Activated T-helper 2 cell treated with anti-CD3 and anti-CD28 coated beads, Interferon-gamma antibody, Interleukin-2, Interleukin-4, amounts not matched to agents 10 μg/mL and 5 μg/mL and 100 μg/mL, durations not matched to agents 14 hours and 24 hours and 36 hours (primary cell): ENCODE results near the gene CBLN3. TPM values are rescaled to one million over a fixed set of nuclear protein-coding genes. Genes with fewer than 3 reads are reported as not detected.

Source experiments
- DNase-seq: peaks from one replicate; pipeline ENCODE4 v3.0.0; 2021; ENCODE audit warnings: low spot score
- H3K27ac Mint-ChIP-seq: one replicate; pipeline ENCODE4 v1.8.0; 2021; ENCODE audit warnings: mixed read lengths
- H3K27me3 Mint-ChIP-seq: one replicate; pipeline ENCODE4 v1.8.0; 2021; ENCODE audit warnings: low read depth, mixed read lengths
- H3K36me3 Mint-ChIP-seq: one replicate; pipeline ENCODE4 v1.8.0; 2021; ENCODE audit warnings: low read depth, mixed read lengths
- H3K4me1 Mint-ChIP-seq: one replicate; pipeline ENCODE4 v1.8.0; 2021; ENCODE audit warnings: low read depth, mixed read lengths
- H3K4me3 Mint-ChIP-seq: one replicate; pipeline ENCODE4 v1.8.0; 2021; ENCODE audit warnings: low read depth, mild to moderate bottlenecking, moderate library complexity, mixed read lengths
- H3K9me3 Mint-ChIP-seq: one replicate; pipeline ENCODE4 v1.8.0; 2021; ENCODE audit warnings: mixed read lengths
- intact Hi-C: fragments of 100-400 bp; cut with micrococcal nuclease; formaldehyde crosslinking; loops from one replicate; pipeline ENCODE4 v1.15.1; 2023
- total RNA-seq: library from RNA; stranded (reverse); gene quantifications from 2 replicates; pipeline ENCODE4 v1.2.3, GENCODE V29; 2022

The CBLN3 gene
- total RNA-seq, 1 donor from 2014 or later, result 5.5 TPM

- no peaks in the 10 kb centered on the region for H3K36me3 Mint-ChIP-seq
- no peaks in the 10 kb centered on the region for H3K9me3 Mint-ChIP-seq
- no peak for DNase-seq
- intact Hi-C loops, result no loop called here
- H3K27me3 Mint-ChIP-seq, result peaks cover 13% of the 10 kb centered on the region
- no peaks in the 10 kb centered on the region for H3K4me1 Mint-ChIP-seq
- no peak overlapping the region for H3K4me3 Mint-ChIP-seq
- no peak overlapping the region for H3K27ac Mint-ChIP-seq
Measured at GRCh38 chr14:24415421-24416253, 13.8 kb downstream of the CBLN3 start.

DNA sequence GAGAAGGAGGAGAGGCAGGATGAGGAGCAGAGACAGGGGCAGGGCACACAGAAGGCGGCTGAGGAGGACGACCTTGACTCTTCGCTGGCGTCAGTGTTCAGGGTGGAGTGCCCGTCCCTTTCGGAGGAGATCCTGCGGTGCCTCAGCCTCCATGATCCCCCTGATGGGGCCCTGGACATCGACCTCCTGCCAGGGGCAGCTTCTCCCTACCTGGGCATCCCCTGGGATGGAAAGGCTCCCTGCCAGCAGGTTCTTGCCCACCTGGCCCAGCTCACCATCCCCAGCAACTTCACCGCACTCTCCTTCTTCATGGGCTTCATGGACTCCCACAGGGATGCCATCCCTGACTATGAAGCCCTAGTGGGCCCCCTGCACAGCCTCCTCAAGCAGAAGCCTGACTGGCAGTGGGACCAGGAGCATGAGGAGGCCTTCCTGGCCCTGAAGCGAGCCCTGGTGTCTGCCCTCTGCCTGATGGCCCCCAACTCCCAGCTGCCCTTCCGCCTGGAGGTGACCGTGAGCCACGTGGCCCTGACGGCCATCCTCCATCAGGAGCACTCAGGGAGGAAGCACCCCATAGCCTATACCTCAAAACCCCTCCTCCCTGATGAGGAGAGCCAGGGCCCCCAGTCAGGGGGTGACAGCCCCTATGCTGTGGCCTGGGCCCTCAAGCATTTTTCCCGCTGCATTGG lies 14.6 kb downstream of the CBLN3 start:
- no peaks in the 10 kb centered on the region for H3K9me3 Mint-ChIP-seq
- H3K27ac Mint-ChIP-seq, result no peak overlapping the region
- intact Hi-C loops, result no loop called here
- no peak overlapping the region for H3K4me3 Mint-ChIP-seq
- peaks cover 10% of the 10 kb centered on the region for H3K27me3 Mint-ChIP-seq
- H3K4me1 Mint-ChIP-seq, result no peaks in the 10 kb centered on the region
- no peaks in the 10 kb centered on the region for H3K36me3 Mint-ChIP-seq
- no peak for DNase-seq

- intact Hi-C loops, result no loop called here
- DNase-seq, result no peak
- H3K27me3 Mint-ChIP-seq, result peaks cover 5% of the 10 kb centered on the region
- no peak overlapping the region for H3K4me3 Mint-ChIP-seq
- no peak overlapping the region for H3K27ac Mint-ChIP-seq
- no peaks in the 10 kb centered on the region for H3K4me1 Mint-ChIP-seq
- H3K9me3 Mint-ChIP-seq, result no peaks in the 10 kb centered on the region
- H3K36me3 Mint-ChIP-seq, result no peaks in the 10 kb centered on the region
Measured at GRCh38 chr14:24414077-24414476, 15.4 kb downstream of the CBLN3 start.

- no peaks in the 10 kb centered on the region for H3K36me3 Mint-ChIP-seq
- intact Hi-C loops, result no loop called here
- peaks cover 2% of the 10 kb centered on the region for H3K27me3 Mint-ChIP-seq
- no peak overlapping the region for H3K27ac Mint-ChIP-seq
- H3K4me1 Mint-ChIP-seq, result no peaks in the 10 kb centered on the region
- H3K4me3 Mint-ChIP-seq, result no peak overlapping the region
- DNase-seq, result no peak
- no peaks in the 10 kb centered on the region for H3K9me3 Mint-ChIP-seq
Measured at GRCh38 chr14:24411443-24412389, 17.8 kb downstream of the CBLN3 start.

GRCh38 chr14:24409956-24410355 lies 19.5 kb downstream of the CBLN3 start:
- no peak for DNase-seq
- Mint-ChIP-seq H3K4me3 (no peak overlapping the region), H3K27ac (no peak overlapping the region), H3K9me3 (no peaks in the 10 kb centered on the region), H3K4me1 (no peaks in the 10 kb centered on the region), H3K27me3 (peaks cover 9% of the 10 kb centered on the region), H3K36me3 (no peaks in the 10 kb centered on the region)
- intact Hi-C loops, result no loop called here

GRCh38 chr14:24409192-24409591 lies 20.3 kb downstream of the CBLN3 start:
- Mint-ChIP-seq H3K36me3 (no peaks in the 10 kb centered on the region), H3K9me3 (no peaks in the 10 kb centered on the region), H3K4me1 (no peaks in the 10 kb centered on the region), H3K27me3 (peaks cover 13% of the 10 kb centered on the region), H3K27ac (no peak overlapping the region), H3K4me3 (no peak overlapping the region)
- DNase-seq, result no peak
- intact Hi-C loops, result no loop called here

GRCh38 chr14:24408764-24409163 lies 20.7 kb downstream of the CBLN3 start:
- no peak for DNase-seq
- intact Hi-C loops, result no loop called here
- no peaks in the 10 kb centered on the region for H3K4me1 Mint-ChIP-seq
- H3K27me3 Mint-ChIP-seq, result peaks cover 17% of the 10 kb centered on the region
- no peaks in the 10 kb centered on the region for H3K36me3 Mint-ChIP-seq
- no peak overlapping the region for H3K27ac Mint-ChIP-seq
- H3K9me3 Mint-ChIP-seq, result no peaks in the 10 kb centered on the region
- H3K4me3 Mint-ChIP-seq, result no peak overlapping the region

- Mint-ChIP-seq H3K36me3 (no peaks in the 10 kb centered on the region), H3K9me3 (no peaks in the 10 kb centered on the region), H3K4me1 (no peaks in the 10 kb centered on the region), H3K4me3 (no peak overlapping the region), H3K27me3 (peaks cover 26% of the 10 kb centered on the region), H3K27ac (no peak overlapping the region)
- no peak for DNase-seq
- intact Hi-C loops, result no loop called here
Measured at GRCh38 chr14:24407608-24408325, 21.7 kb downstream of the CBLN3 start.

DNA sequence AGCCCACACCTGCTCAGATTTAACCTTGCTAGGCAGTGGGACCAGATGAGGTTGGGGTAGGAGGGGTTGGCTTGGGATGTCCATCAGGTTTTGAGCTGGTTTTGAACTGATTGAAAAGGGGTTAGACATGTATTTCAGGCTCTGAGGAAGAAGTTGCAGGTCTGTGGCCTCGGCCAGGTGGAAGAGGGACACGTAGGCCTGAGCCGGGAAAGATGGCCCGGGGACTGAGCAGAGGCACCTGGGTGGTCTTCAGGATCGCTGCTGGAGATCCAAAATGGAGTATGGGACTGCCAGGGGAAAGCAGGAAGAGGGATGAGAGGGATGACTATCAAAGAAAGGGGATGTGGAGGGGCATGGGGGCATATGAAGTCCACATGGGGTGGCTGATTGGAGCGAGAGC lies 23.1 kb downstream of the CBLN3 start:
- no peak for DNase-seq
- Mint-ChIP-seq H3K4me3 (no peak overlapping the region), H3K36me3 (no peaks in the 10 kb centered on the region), H3K4me1 (no peaks in the 10 kb centered on the region), H3K27ac (no peak overlapping the region), H3K9me3 (no peaks in the 10 kb centered on the region), H3K27me3 (peaks cover 36% of the 10 kb centered on the region)
- intact Hi-C loops, result no loop called here

GRCh38 chr14:24404814-24405213 lies 24.7 kb downstream of the CBLN3 start:
- H3K4me1 Mint-ChIP-seq, result no peaks in the 10 kb centered on the region
- H3K27ac Mint-ChIP-seq, result no peak overlapping the region
- no peak overlapping the region for H3K4me3 Mint-ChIP-seq
- DNase-seq, result no peak
- H3K27me3 Mint-ChIP-seq, result peaks cover 42% of the 10 kb centered on the region
- no peaks in the 10 kb centered on the region for H3K9me3 Mint-ChIP-seq
- no peaks in the 10 kb centered on the region for H3K36me3 Mint-ChIP-seq
- intact Hi-C loops, result no loop called here

GRCh38 chr14:24403294-24403998 lies 26.0 kb downstream of the CBLN3 start:
- intact Hi-C loops, result no loop called here
- no peaks in the 10 kb centered on the region for H3K36me3 Mint-ChIP-seq
- no peak overlapping the region for H3K27ac Mint-ChIP-seq
- no peak for DNase-seq
- no peak overlapping the region for H3K4me3 Mint-ChIP-seq
- no peaks in the 10 kb centered on the region for H3K9me3 Mint-ChIP-seq
- H3K27me3 Mint-ChIP-seq, result peaks cover 47% of the 10 kb centered on the region
- H3K4me1 Mint-ChIP-seq, result peaks cover 2% of the 10 kb centered on the region
